Measurements from ENCODE around the gene SMIM10. TPM values are rescaled to one million over a fixed set of nuclear protein-coding genes. Genes with fewer than 3 reads are reported as not detected.
"Not testable (repeated sequence)": the region's sequence is repeated elsewhere in the genome, so short reads cannot be mapped to it uniquely, and the experiment has no call there.

SMIM10 gene
- total RNA-seq, 1 donor from 2014 or later, result 4.1 TPM

GRCh38 chrX:135010921-135011320 lies 20.1 kb downstream of the SMIM10 start:
- DNase-seq (ENCODE audit: low spot score), result no peak

DNA sequence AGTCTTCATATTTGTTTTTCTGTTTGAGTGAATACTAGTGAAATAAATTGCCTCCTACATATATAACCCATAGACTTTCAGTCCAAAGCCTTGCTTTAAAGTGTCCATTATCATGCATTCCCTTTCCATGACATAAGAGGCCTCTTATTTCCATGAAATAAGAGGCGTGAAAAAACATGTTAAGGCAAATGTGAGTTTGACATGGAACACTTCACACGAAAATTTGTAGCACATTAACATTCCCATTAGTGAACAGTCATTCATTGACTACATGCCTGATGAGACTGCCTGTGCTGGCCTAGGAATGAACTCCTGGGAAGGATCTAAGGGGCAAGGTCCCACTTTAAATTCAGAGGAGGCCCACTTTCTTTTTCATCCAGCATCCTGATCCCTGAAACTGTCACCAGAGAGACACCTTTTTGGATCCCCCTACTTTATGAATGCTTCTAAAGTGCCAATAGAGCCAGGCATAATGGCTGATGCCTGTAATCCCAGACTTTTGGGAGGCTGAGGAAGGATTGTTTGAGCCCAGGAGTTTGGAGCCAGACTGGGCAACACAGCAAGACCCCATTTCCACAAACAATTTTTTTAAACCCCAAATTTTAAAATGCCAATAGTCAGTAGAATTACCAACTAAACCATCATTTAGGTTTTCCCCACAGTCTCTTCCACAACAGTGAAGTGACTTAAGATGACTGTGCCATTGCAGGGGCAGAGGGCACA lies 24.9 kb downstream of the SMIM10 start:
- no peak for DNase-seq (ENCODE audit: low spot score)

DNA sequence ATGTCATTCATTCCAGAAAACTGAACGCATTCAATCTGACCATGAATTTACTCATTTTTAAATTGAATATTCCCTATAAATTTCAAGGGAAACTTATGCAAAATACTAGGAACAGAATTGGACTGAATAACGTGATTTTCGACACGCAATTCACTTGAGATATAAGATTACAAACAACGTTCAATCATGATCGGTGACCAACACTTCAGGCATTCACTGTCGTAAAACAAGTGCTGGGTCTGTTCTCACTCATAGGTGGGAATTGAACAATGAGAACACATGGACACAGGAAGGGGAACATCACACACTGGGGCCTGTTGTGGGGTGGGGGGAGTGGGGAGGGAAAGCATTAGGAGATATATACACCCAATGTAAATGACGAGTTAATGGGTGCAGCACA lies 29.1 kb downstream of the SMIM10 start:
- DNase-seq (ENCODE audit: low spot score), result not testable (repeated sequence)

GRCh38 chrX:135023791-135024190 lies 33.0 kb downstream of the SMIM10 start:
- DNase-seq (ENCODE audit: low spot score), result not testable (repeated sequence)

- no peak for DNase-seq (ENCODE audit: low spot score)
Observed at GRCh38 chrX:135024526-135024925, 33.7 kb downstream of the SMIM10 start.

DNA sequence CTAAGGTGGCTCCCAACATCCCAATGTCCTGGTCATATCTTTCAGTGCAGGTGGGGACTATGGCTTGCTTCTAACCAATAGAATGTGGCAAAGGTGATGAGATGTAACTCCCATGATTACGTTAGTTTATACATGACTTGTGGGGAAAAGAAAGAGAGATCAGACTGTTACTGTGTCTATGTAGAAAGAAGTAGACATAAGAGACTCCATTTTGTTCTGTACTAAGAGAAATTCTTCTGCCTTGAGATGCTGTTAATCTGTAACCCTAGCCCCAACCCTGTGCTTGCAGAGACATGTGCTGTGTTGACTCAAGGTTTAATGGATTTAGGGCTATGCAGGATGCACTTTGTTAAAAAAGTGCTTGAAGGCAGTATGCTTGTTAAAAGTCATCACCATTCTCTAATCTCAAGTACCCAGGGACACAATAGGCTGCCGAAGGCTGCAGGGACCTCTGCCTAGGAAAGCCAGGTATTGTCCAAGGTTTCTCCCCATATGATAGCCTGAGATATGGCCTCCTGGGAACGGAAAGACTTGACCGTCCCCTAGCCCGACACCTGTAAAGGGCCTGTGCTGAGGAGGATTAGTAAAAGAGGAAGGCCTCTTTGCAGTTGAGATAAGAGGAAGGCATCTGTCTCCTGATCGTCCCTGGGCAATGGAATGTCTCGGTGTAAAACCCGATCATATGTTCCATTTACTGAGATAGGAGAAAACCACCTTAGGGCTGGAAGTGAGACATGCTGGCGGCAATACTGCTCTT lies 39.6 kb downstream of the SMIM10 start:
- not testable (repeated sequence) for DNase-seq (ENCODE audit: low spot score)

DNA sequence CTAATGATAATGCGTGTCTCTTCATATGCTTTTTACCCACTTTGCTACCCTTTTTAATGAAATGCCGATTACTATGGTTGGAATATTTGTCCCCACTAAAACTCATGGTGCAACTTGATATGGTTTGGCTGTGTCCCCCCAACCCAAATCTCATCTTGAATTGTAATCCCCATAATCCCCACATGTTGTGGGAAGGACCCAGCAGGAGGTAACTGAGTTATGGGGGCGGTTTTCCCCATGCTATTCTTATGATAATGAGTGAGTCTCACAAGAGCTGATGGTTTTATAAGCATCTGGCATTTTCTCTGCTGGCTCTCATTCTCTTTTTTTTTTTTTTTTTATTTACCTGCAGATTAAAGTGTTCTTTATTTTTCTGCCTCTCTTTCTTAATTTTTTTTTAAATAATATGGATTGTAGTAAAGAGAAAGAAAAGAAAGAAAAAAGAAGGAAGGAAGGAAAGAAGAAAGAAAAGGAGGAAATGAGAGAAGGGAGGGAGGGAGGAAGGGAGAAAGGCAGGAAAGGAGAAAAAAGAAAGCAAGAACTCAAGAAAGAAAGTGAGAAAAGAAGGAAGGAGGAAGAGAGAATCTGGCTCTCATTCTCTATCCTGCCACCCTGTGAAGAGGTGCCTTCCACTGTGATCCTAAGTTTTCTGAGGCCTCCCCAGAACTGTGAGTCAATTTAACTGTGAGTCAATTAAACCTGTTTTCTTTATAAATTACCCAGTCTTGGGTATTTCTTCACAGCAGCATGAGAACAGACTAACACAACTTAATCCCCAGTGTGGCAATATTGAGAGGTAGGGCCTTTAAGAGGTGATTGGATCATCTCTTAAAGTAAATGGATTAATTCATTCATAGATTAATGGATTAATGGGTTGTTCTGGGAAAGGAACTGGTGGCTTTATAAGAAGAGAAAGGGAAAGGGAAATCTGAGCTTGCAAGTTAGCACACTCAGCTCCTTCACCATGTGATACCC lies 50.6 kb downstream of the SMIM10 start:
- DNase-seq (ENCODE audit: low spot score), result not testable (repeated sequence)

Other genes with a start within 250 kb of the SMIM10 start
- gene PABIR2, start 193.8 kb upstream of the SMIM10 start, total RNA-seq, result 18.4 TPM
- 7.7 TPM for gene MOSPD1, start 75.7 kb upstream of the SMIM10 start, total RNA-seq
- 11.5 TPM for gene RTL8B, start 31.6 kb downstream of the SMIM10 start, total RNA-seq
- 114 TPM for gene RTL8C, start 41.4 kb downstream of the SMIM10 start, total RNA-seq
- 44.7 TPM for gene RTL8A, start 61.1 kb downstream of the SMIM10 start, total RNA-seq
- gene SMIM10L2B, start 107.7 kb downstream of the SMIM10 start, total RNA-seq, result 4.3 TPM
- not detected for gene ETDB, start 129.5 kb downstream of the SMIM10 start, total RNA-seq
- not detected for gene CT55, start 180.4 kb downstream of the SMIM10 start, total RNA-seq